Uterus (tissue), 4 donors: ENCODE results near the gene PALD1. TPM values are rescaled to one million over a fixed set of nuclear protein-coding genes. Genes with fewer than 3 reads are reported as not detected.

Experiments used
- DNase-seq, 2 donors: peaks; one replicate each; pipeline ENCODE4 v3.0.0-alpha.2; 2019 to 2020
- H3K27ac ChIP-seq, 2 donors: fragments of 200-600 bp; sonication (generic); 1 replicate in 1 of 2; 2 replicates in 1 of 2; pipeline ENCODE4 v1.5.1; 2016 to 2018
- H3K27me3 ChIP-seq, 2 donors: fragments of 200-600 bp; sonication (generic); one replicate each; pipeline ENCODE4 v1.5.1; 2018 to 2019; ENCODE audit warnings: control low read depth in 1 of 2
- H3K36me3 ChIP-seq, 2 donors: fragments of 200-600 bp; sonication (generic); one replicate each; pipeline ENCODE4 v1.5.1; 2019; ENCODE audit warnings: control low read depth in 1 of 2
- H3K4me1 ChIP-seq, 2 donors: fragments of 200-600 bp; sonication (generic); one replicate each; pipeline ENCODE4 v1.5.1; 2018 to 2019; ENCODE audit warnings: control low read depth in 1 of 2
- H3K4me3 ChIP-seq, 2 donors: fragments of 200-600 bp; sonication (generic); 1 replicate in 1 of 2; 2 replicates in 1 of 2; pipeline ENCODE4 v1.5.1; 2018 to 2019; ENCODE audit warnings: mild to moderate bottlenecking in 1 of 2
- H3K9me3 ChIP-seq, 2 donors: fragments of 200-600 bp; sonication (generic); one replicate each; pipeline ENCODE4 v1.5.1; 2019; ENCODE audit warnings: control low read depth in 1 of 2
- CTCF ChIP-seq, 4 experiments: fragments of 200-600 bp in 2 of 4; fragments of 450-650 bp in 2 of 4; sonication (generic) in 2 of 4; IDR thresholded peaks; one replicate each; pipeline ENCODE4 v1.5.1; 2016 to 2019; ENCODE audit warnings: antibody characterized with exemption in 4 of 4, mild to moderate bottlenecking in 2 of 4, moderate library complexity in 1 of 4
- POLR2A ChIP-seq, 2 donors: fragments of 450-650 bp; IDR thresholded peaks; one replicate each; pipeline ENCODE4 v1.6.1; 2016; ENCODE audit warnings: antibody characterized with exemption in 2 of 2, mild to moderate bottlenecking in 1 of 2, moderate library complexity in 1 of 2
- intact Hi-C: fragments of 100-400 bp; cut with DNase I; formaldehyde crosslinking; loops from one replicate; pipeline ENCODE4 v1.15.1; 2023; ENCODE audit warnings: low total_unique reads
- total RNA-seq, 4 donors: library from RNA; depleted of rRNA in 3 of 4; stranded (reverse); fragments of >200 nt in 3 of 4; gene quantifications; one replicate each; pipeline versions ENCODE4 v1.1.0 to v1.2.4, GENCODE V29; 2014 to 2023
- donor health status: DM: yes; HTN: yes; CAD: no.

Gene PALD1
- total RNA-seq, 4 donors from 2014 or later, result 1.8 to 21.6 (median 10.3) TPM

GRCh38 chr10:70588859-70589570 is 110.4 kb downstream of the PALD1 start:
- no peaks in the 10 kb centered on the region for H3K9me3 ChIP-seq
- no peak overlapping the region for H3K4me3 ChIP-seq
- H3K27ac ChIP-seq, result no peak overlapping the region
- H3K27me3 ChIP-seq, result no peaks in the 10 kb centered on the region
- TF ChIP-seq CTCF (IDR thresholded peaks at IDR 0.05) (no peak), POLR2A (IDR thresholded peaks at IDR 0.05) (no peak)
- no peak for DNase-seq
- no peaks in the 10 kb centered on the region for H3K36me3 ChIP-seq
- intact Hi-C loops, result no loop called here
- no peaks in the 10 kb centered on the region for H3K4me1 ChIP-seq

GRCh38 chr10:70589762-70590654 is 111.4 kb downstream of the PALD1 start:
- DNase-seq, result no peak
- no peaks in the 10 kb centered on the region for H3K9me3 ChIP-seq
- no peaks in the 10 kb centered on the region for H3K4me1 ChIP-seq
- H3K4me3 ChIP-seq, result no peak overlapping the region
- intact Hi-C loops, result no loop called here
- TF ChIP-seq CTCF (IDR thresholded peaks at IDR 0.05) (no peak), POLR2A (IDR thresholded peaks at IDR 0.05) (no peak)
- H3K27me3 ChIP-seq, result no peaks in the 10 kb centered on the region
- H3K36me3 ChIP-seq, result no peaks in the 10 kb centered on the region
- no peak overlapping the region for H3K27ac ChIP-seq

DNA sequence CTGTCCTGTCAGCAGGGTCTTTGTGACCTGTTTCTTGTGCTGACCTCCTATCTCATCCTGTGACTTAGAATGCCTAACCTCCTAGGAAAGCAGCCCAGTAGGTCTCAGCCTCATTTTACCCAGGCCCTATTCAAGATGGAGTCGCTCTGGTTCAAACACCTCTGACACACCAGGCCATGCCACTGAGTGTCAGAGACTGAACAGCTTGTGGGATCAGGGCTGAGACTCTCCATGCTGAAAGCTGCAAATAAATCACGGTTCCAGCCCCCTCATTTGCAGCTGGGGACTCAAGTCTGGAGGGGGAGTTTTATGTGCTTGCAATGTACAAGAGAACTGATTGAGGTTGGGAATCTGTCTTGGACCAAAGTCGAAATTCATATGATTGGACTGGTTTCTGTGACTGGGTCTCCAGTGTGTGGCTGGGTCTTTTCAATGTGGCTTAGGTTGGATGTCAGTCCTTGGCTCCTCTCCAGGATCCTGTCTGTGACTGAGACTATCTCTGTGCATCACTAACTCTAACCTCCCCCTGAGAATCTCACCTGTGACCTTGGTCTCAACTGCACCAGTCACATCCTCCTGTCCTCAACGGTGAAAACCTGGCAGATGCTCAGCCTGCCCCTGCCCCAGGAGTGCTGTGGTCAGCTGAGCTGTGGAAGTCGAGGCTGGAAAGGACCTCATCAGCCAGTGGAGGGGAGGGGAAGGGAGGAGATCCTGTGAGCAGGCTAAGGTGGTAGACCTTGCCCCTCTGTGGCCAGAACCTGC is 112.3 kb downstream of the PALD1 start:
- no peaks in the 10 kb centered on the region for H3K36me3 ChIP-seq
- H3K9me3 ChIP-seq, result no peaks in the 10 kb centered on the region
- intact Hi-C loops, result no loop called here
- no peak overlapping the region for H3K4me3 ChIP-seq
- H3K27me3 ChIP-seq, result no peaks in the 10 kb centered on the region
- no peak for TF ChIP-seq POLR2A (IDR thresholded peaks at IDR 0.05)
- no peak for TF ChIP-seq CTCF (IDR thresholded peaks at IDR 0.05)
- no peak for DNase-seq
- no peak overlapping the region for H3K27ac ChIP-seq
- no peaks in the 10 kb centered on the region for H3K4me1 ChIP-seq

GRCh38 chr10:70592186-70592735 is 113.7 kb downstream of the PALD1 start:
- H3K27me3 ChIP-seq, result no peaks in the 10 kb centered on the region
- intact Hi-C loops, result no loop called here
- no peak for DNase-seq

More at GRCh38 chr10:70592186-70592735, 113.7 kb downstream of the PALD1 start:
- Histone ChIP-seq H3K36me3 (no peaks in the 10 kb centered on the region), H3K27ac (no peak overlapping the region), H3K4me3 (no peak overlapping the region), H3K4me1 (no peaks in the 10 kb centered on the region), H3K9me3 (no peaks in the 10 kb centered on the region)
- TF ChIP-seq CTCF (IDR thresholded peaks at IDR 0.05) (no peak), POLR2A (IDR thresholded peaks at IDR 0.05) (no peak)
